Measurements from ENCODE around the gene PARD3.

DNA sequence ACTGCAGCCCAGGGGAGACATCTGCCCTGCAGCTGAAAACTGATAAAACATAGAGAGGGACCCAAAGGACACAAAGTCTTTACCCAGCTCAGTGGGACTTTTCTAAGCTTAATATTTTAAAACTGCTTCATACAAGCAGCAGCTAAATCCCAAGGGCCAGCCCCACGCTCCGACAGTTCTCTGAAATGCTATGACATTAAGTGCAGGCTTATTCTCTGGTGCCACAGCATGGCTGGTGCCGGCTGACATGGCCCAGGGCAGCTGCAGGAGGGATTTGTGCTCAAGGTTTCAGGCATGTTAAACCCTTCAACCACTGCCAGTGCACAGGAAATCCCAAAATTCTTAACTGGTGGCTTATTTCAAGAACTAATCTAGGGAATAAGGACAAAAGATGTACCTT, 170.9 kb downstream of the PARD3 start:
- TF ChIP-seq, protein P1, sequence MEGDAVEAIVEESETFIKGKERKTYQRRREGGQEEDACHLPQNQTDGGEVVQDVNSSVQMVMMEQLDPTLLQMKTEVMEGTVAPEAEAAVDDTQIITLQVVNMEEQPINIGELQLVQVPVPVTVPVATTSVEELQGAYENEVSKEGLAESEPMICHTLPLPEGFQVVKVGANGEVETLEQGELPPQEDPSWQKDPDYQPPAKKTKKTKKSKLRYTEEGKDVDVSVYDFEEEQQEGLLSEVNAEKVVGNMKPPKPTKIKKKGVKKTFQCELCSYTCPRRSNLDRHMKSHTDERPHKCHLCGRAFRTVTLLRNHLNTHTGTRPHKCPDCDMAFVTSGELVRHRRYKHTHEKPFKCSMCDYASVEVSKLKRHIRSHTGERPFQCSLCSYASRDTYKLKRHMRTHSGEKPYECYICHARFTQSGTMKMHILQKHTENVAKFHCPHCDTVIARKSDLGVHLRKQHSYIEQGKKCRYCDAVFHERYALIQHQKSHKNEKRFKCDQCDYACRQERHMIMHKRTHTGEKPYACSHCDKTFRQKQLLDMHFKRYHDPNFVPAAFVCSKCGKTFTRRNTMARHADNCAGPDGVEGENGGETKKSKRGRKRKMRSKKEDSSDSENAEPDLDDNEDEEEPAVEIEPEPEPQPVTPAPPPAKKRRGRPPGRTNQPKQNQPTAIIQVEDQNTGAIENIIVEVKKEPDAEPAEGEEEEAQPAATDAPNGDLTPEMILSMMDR (IDR thresholded peaks at IDR 0.05; ENCODE audit: borderline replicate concordance, extremely low read depth, low read length, poor library complexity, severe bottlenecking), result no peak
- TF ChIP-seq EZH2 (IDR thresholded peaks at IDR 0.05; ENCODE audit: borderline replicate concordance, low read depth, low read length, severe bottlenecking), result no peak
